Coronary artery (tissue), 2 donors: ENCODE data around the gene ANKRD11.

Experiments
- DNase-seq: peaks from one replicate; pipeline ENCODE4 v3.0.0-alpha.2; 2017; ENCODE audit warnings: low spot score
- H3K27ac ChIP-seq, 2 donors: fragments of 200-600 bp; sonication (generic); one replicate each; pipeline ENCODE4 v1.5.1; 2016 to 2019
- H3K4me3 ChIP-seq: fragments of 200-600 bp; sonication (generic); 2 replicates; pipeline ENCODE4 v1.5.1; 2016; ENCODE audit warnings: mild to moderate bottlenecking, moderate library complexity
- CTCF ChIP-seq: fragments of 200-600 bp; sonication (generic); IDR thresholded peaks from one replicate; pipeline ENCODE4 v1.5.1; 2019; ENCODE audit warnings: antibody characterized with exemption

ANKRD11 gene

GRCh38 chr16:89490439-89491237, at the start of gene ANKRD11:
TSS of gene ANKRD11 (minus strand) at chr16:89490561. CDS start at chr16:89317019, 173,542 bp downstream.
- peak; percentile 100 for DNase-seq
- Histone ChIP-seq H3K27ac (peak within 1 kb of the TSS; percentile 99), H3K4me3 (peak within 1 kb of the TSS; percentile 97)
- TF ChIP-seq CTCF = no peak

- no peak overlapping the region for H3K27ac ChIP-seq
- TF ChIP-seq CTCF = no peak
- DNase-seq = no peak
- no peak overlapping the region for H3K4me3 ChIP-seq
Observed at GRCh38 chr16:89538286-89538685, 47.9 kb upstream of the ANKRD11 start.

GRCh38 chr16:89537549-89537925, 47.2 kb upstream of the ANKRD11 start:
- TF ChIP-seq CTCF = no peak
- Histone ChIP-seq H3K4me3 (no peak overlapping the region), H3K27ac (no peak overlapping the region)
- DNase-seq = no peak

GRCh38 chr16:89536886-89537548, 46.7 kb upstream of the ANKRD11 start:
- Histone ChIP-seq H3K27ac (no peak overlapping the region), H3K4me3 (no peak overlapping the region)
- TF ChIP-seq CTCF = no peak
- no peak for DNase-seq

GRCh38 chr16:89536371-89536770, 46.0 kb upstream of the ANKRD11 start:
- H3K4me3 ChIP-seq = no peak overlapping the region
- TF ChIP-seq CTCF = no peak
- H3K27ac ChIP-seq = no peak overlapping the region
- no peak for DNase-seq

- DNase-seq = no peak
- Histone ChIP-seq H3K27ac (peak overlapping the region in 1 of 2 donors; percentile 29), H3K4me3 (no peak overlapping the region)
- no peak for TF ChIP-seq CTCF
Observed at GRCh38 chr16:89534252-89534756, 43.9 kb upstream of the ANKRD11 start.
